ENCODE data around the gene PALLD.

DNA sequence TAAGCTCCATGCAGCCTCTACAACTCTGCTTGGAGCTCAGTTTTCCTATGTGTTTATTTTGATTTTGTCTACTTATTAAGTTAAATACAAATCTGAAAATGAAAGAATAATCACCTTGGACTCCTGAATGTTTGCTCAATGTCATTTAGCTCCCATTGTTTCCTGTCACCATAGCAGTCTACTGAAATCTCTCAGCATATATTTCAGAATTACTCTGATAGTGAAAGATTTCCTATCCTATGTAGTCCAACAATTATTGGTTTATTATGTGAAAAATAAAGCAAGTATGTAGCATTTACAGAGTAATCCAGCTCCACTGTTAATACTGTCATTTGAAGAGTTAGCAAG, 344.8 kb downstream of the PALLD start:
- TF ChIP-seq CTCF (IDR thresholded peaks at IDR 0.05) (no peak), POLR2A (IDR thresholded peaks at IDR 0.05) (no peak)

Data from suprapubic skin (tissue), 3 donors.